ENCODE results near the gene ZBP1.

Gene ZBP1

GRCh38 chr20:57596358-57596757, 23.9 kb downstream of the ZBP1 start:
- DNase-seq, result no peak

- no peak for DNase-seq
Measured at GRCh38 chr20:57595041-57596030, 24.9 kb downstream of the ZBP1 start.

- DNase-seq, result no peak
Measured at GRCh38 chr20:57594092-57594951, 25.9 kb downstream of the ZBP1 start.

GRCh38 chr20:57593134-57593886, 26.9 kb downstream of the ZBP1 start:
- DNase-seq, result no peak

GRCh38 chr20:57592263-57593092, 27.7 kb downstream of the ZBP1 start:
- DNase-seq, result no peak

- no peak for DNase-seq
Measured at GRCh38 chr20:57591289-57592229, 28.7 kb downstream of the ZBP1 start.

- no peak for DNase-seq
Measured at GRCh38 chr20:57590485-57591288, 29.5 kb downstream of the ZBP1 start.

- DNase-seq, result no peak
Measured at GRCh38 chr20:57589728-57590484, 30.3 kb downstream of the ZBP1 start.

- no peak for DNase-seq
Measured at GRCh38 chr20:57589123-57589727, 31.0 kb downstream of the ZBP1 start.

GRCh38 chr20:57588596-57588995, 31.6 kb downstream of the ZBP1 start:
- no peak for DNase-seq

GRCh38 chr20:57587989-57588377, 32.2 kb downstream of the ZBP1 start:
- no peak for DNase-seq

- DNase-seq, result no peak
Measured at GRCh38 chr20:57587278-57587988, 32.8 kb downstream of the ZBP1 start.

- DNase-seq, result no peak
Measured at GRCh38 chr20:57586943-57587277, 33.3 kb downstream of the ZBP1 start.

GRCh38 chr20:57586370-57586793, 33.8 kb downstream of the ZBP1 start:
- no peak for DNase-seq

GRCh38 chr20:57585466-57586213, 34.6 kb downstream of the ZBP1 start:
- no peak for DNase-seq

- no peak for DNase-seq
Measured at GRCh38 chr20:57584768-57585461, 35.3 kb downstream of the ZBP1 start.
